ENCODE measurements around the gene GATA1. TPM values are rescaled to one million over a fixed set of nuclear protein-coding genes. Genes with fewer than 3 reads are reported as not detected.

Gene GATA1
- polyA plus RNA-seq, 1 of the 3 experiments (the other 2 are of a cell fraction) = not detected

- no peak for TF ChIP-seq MAX (IDR thresholded peaks at IDR 0.05; ENCODE audit: low read depth)
- no peak for TF ChIP-seq GABPA (IDR thresholded peaks at IDR 0.05; ENCODE audit: low read depth)
- TF ChIP-seq, protein P1, sequence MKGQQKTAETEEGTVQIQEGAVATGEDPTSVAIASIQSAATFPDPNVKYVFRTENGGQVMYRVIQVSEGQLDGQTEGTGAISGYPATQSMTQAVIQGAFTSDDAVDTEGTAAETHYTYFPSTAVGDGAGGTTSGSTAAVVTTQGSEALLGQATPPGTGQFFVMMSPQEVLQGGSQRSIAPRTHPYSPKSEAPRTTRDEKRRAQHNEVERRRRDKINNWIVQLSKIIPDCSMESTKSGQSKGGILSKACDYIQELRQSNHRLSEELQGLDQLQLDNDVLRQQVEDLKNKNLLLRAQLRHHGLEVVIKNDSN (IDR thresholded peaks at IDR 0.05; ENCODE audit: borderline replicate concordance, low read depth) = no peak
- TF ChIP-seq, protein P2, sequence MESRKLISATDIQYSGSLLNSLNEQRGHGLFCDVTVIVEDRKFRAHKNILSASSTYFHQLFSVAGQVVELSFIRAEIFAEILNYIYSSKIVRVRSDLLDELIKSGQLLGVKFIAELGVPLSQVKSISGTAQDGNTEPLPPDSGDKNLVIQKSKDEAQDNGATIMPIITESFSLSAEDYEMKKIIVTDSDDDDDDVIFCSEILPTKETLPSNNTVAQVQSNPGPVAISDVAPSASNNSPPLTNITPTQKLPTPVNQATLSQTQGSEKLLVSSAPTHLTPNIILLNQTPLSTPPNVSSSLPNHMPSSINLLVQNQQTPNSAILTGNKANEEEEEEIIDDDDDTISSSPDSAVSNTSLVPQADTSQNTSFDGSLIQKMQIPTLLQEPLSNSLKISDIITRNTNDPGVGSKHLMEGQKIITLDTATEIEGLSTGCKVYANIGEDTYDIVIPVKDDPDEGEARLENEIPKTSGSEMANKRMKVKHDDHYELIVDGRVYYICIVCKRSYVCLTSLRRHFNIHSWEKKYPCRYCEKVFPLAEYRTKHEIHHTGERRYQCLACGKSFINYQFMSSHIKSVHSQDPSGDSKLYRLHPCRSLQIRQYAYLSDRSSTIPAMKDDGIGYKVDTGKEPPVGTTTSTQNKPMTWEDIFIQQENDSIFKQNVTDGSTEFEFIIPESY (IDR thresholded peaks at IDR 0.05; ENCODE audit: borderline replicate concordance, low read depth) = no peak
- TF ChIP-seq RFX5 (IDR thresholded peaks at IDR 0.05; ENCODE audit: low read length) = no peak
- no peak for TF ChIP-seq SIN3A (IDR thresholded peaks at IDR 0.05; ENCODE audit: borderline replicate concordance, low read depth, low read length)
- TF ChIP-seq EP300 (IDR thresholded peaks at IDR 0.05; ENCODE audit: borderline replicate concordance in 1 of 2, low read depth in 1 of 2, low read length in 1 of 2) = no peak
- no peak for TF ChIP-seq ELF1 (IDR thresholded peaks at IDR 0.05)
- TF ChIP-seq RXRA (IDR thresholded peaks at IDR 0.05; ENCODE audit: borderline replicate concordance, low read depth) = no peak
- TF ChIP-seq MXI1 (IDR thresholded peaks at IDR 0.05; ENCODE audit: low read depth, low read length) = no peak
Observed at GRCh38 chrX:48823053-48823452, 36.7 kb downstream of the GATA1 start (continued).

- 50% methylated on average over 7 of the region's 8 CpGs for WGBS (ENCODE audit: low lambda C conversion rate)
- no peak overlapping the region for H3K4me3 ChIP-seq (ENCODE audit: low read depth in 2 of 2, low read length in 1 of 2)
- no peak overlapping the region for H3K4me2 ChIP-seq
- no peaks in the 10 kb centered on the region for H3K9me3 ChIP-seq
- H3F3A ChIP-seq (replicated peaks; ENCODE audit: insufficient read depth) = no peaks in the 10 kb centered on the region
- H3K36me3 ChIP-seq (replicated peaks in 1 of 2; ENCODE audit: control insufficient read depth in 1 of 2, insufficient read depth in 2 of 2, low read length in 1 of 2) = no peaks in the 10 kb centered on the region
- no peak overlapping the region for H3K9ac ChIP-seq
- peaks cover 10% of the 10 kb centered on the region; the same call in 1 of the 2 replicates for H3K27me3 ChIP-seq (ENCODE audit: insufficient read depth)
- ChIA-PET CTCF (no interaction called here), POLR2A (no interaction called here)
- no peak overlapping the region for H3K27ac ChIP-seq (ENCODE audit: low read depth in 2 of 2, low read length in 1 of 2)
- no peaks in the 10 kb centered on the region for H3K4me1 ChIP-seq (ENCODE audit: control insufficient read depth in 1 of 2, insufficient read depth in 2 of 2, low read depth in 1 of 2, low read length in 1 of 2)
- no peak overlapping the region for H2AFZ ChIP-seq (ENCODE audit: low read depth)
- TF ChIP-seq RCOR1 (IDR thresholded peaks at IDR 0.05; ENCODE audit: low read length) (no peak), NRF1 (IDR thresholded peaks at IDR 0.05; ENCODE audit: low read depth, low read length) (no peak), RAD21 (IDR thresholded peaks at IDR 0.05; ENCODE audit: low read length) (no peak), FOXJ3 (CRISPR knock-in tag; IDR thresholded peaks at IDR 0.05) (no peak), TAF1 (IDR thresholded peaks at IDR 0.05; ENCODE audit: borderline replicate concordance, low read depth, low read length) (no peak), GATA2 (CRISPR knock-in tag; IDR thresholded peaks at IDR 0.05) (no peak), MEF2A (IDR thresholded peaks at IDR 0.05; ENCODE audit: borderline replicate concordance, low read depth) (no peak), MAX (IDR thresholded peaks at IDR 0.05; ENCODE audit: low read depth) (no peak), RXRA (IDR thresholded peaks at IDR 0.05; ENCODE audit: borderline replicate concordance, low read depth) (no peak), FOSL2 (IDR thresholded peaks at IDR 0.05; ENCODE audit: borderline replicate concordance, low read depth) (no peak), MXI1 (IDR thresholded peaks at IDR 0.05; ENCODE audit: low read depth, low read length) (no peak), GABPA (IDR thresholded peaks at IDR 0.05; ENCODE audit: low read depth) (no peak), YY1 (IDR thresholded peaks at IDR 0.05; ENCODE audit: low read depth) (no peak), POLR2AphosphoS5 (IDR thresholded peaks at IDR 0.05; ENCODE audit: low read depth, low read length) (no peak), USF2 (IDR thresholded peaks at IDR 0.05; ENCODE audit: borderline replicate concordance, low read depth, low read length) (no peak), EZH2phosphoT487 (IDR thresholded peaks at IDR 0.05; ENCODE audit: borderline replicate concordance, low read depth) (no peak), CHD2 (IDR thresholded peaks at IDR 0.05; ENCODE audit: low read length, partially characterized antibody) (no peak), ELF1 (IDR thresholded peaks at IDR 0.05) (no peak)
- TF ChIP-seq, protein P1 (IDR thresholded peaks at IDR 0.05; ENCODE audit: borderline replicate concordance, low read depth) = no peak
- TF ChIP-seq, protein P3, sequence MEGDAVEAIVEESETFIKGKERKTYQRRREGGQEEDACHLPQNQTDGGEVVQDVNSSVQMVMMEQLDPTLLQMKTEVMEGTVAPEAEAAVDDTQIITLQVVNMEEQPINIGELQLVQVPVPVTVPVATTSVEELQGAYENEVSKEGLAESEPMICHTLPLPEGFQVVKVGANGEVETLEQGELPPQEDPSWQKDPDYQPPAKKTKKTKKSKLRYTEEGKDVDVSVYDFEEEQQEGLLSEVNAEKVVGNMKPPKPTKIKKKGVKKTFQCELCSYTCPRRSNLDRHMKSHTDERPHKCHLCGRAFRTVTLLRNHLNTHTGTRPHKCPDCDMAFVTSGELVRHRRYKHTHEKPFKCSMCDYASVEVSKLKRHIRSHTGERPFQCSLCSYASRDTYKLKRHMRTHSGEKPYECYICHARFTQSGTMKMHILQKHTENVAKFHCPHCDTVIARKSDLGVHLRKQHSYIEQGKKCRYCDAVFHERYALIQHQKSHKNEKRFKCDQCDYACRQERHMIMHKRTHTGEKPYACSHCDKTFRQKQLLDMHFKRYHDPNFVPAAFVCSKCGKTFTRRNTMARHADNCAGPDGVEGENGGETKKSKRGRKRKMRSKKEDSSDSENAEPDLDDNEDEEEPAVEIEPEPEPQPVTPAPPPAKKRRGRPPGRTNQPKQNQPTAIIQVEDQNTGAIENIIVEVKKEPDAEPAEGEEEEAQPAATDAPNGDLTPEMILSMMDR (IDR thresholded peaks at IDR 0.05) = no peak
- H4K20me1 ChIP-seq (ENCODE audit: insufficient read depth) = no peaks in the 10 kb centered on the region
- DNase-seq = no peak
- H3K9me2 ChIP-seq = no peaks in the 10 kb centered on the region
- H3K79me2 ChIP-seq (ENCODE audit: insufficient read depth) = no peaks in the 10 kb centered on the region
Observed at GRCh38 chrX:48824066-48824465, 37.7 kb downstream of the GATA1 start.
